Rectal smooth muscle tissue (tissue), 1 donor: ENCODE measurements around the gene HBE1.
"Not testable (repeated sequence)": the region's sequence is repeated elsewhere in the genome, so short reads cannot be mapped to it uniquely, and the experiment has no call there.

Source experiments
- H3K27ac ChIP-seq: one replicate; pipeline ENCODE4 v1.7.0; 2013; ENCODE audit warnings: low read depth, low read length, inconsistent platforms
- H3K27me3 ChIP-seq: one replicate; pipeline ENCODE4 v1.7.0; 2013; ENCODE audit warnings: low read length; ENCODE audit not compliant: control insufficient read depth, insufficient read depth
- H3K36me3 ChIP-seq: one replicate; pipeline ENCODE4 v1.7.0; 2013; ENCODE audit warnings: low read length; ENCODE audit not compliant: control insufficient read depth, insufficient read depth
- H3K4me1 ChIP-seq: one replicate; pipeline ENCODE4 v1.7.0; 2013; ENCODE audit warnings: low read length; ENCODE audit not compliant: control insufficient read depth, insufficient read depth
- H3K4me3 ChIP-seq: one replicate; pipeline ENCODE4 v1.7.0; 2013; ENCODE audit warnings: low read length
- H3K9ac ChIP-seq: one replicate; pipeline ENCODE4 v1.7.0; 2013; ENCODE audit warnings: low read length

HBE1 gene

DNA sequence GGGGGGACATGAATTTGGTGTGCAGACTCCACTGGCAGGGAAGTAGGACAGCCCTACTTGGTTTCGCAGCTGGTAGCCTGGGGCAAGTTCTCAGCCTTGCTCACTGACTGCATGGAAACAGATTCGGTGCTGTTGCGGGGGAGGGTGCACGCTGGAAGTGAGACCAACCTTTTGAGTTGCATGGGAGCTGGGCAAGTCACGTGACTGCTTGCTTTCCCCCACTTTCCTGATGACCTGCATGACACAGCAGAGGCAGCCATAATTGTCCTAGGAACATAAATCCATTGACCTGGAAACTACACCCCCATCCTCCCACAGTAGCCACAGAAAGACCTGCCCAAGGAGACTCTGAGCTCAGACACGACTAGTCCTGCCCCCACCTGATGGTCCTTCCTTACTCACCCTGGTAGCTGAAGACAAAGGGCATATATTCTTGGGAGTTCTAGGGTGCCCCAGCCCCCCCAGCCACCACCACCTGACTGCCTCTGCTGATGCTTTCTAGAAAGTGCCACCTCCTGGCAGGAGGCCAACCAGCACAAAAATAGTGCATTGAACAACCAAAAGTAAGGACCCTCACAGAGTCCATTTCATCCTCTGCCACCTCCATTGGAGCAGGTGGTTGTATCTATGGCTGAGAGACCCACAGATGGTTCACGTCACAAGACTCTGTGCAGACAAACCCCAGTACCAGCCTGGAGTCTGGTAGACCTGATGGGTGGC, 11.0 kb downstream of the HBE1 start:
- H3K27me3 ChIP-seq, result no peaks in the 10 kb centered on the region
- H3K36me3 ChIP-seq, result no peaks in the 10 kb centered on the region
- no peak overlapping the region for H3K4me3 ChIP-seq
- no peaks in the 10 kb centered on the region for H3K4me1 ChIP-seq
- no peak overlapping the region for H3K9ac ChIP-seq
- H3K27ac ChIP-seq, result no peak overlapping the region

DNA sequence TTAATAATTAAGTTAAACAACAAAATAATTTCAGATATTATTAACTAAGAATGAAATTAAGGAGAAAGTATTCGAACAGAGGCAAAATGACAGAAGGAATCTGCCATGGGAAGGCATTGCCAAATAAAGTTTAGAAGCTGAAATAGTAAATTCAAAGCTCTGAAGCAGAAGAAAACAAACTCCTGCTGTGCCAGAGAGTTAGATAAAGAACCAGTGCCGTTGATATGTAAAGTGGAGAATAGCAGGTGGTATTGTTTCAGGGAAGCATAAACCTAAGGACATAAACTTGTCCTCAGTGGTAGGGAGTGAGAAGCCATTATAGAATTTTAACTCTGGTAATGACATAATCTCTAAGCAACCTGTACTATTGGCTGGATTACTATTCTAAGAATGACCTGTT, 12.4 kb downstream of the HBE1 start:
- Histone ChIP-seq H3K27ac (no peak overlapping the region), H3K36me3 (no peaks in the 10 kb centered on the region), H3K9ac (no peak overlapping the region), H3K4me1 (no peaks in the 10 kb centered on the region), H3K4me3 (no peak overlapping the region), H3K27me3 (no peaks in the 10 kb centered on the region)

DNA sequence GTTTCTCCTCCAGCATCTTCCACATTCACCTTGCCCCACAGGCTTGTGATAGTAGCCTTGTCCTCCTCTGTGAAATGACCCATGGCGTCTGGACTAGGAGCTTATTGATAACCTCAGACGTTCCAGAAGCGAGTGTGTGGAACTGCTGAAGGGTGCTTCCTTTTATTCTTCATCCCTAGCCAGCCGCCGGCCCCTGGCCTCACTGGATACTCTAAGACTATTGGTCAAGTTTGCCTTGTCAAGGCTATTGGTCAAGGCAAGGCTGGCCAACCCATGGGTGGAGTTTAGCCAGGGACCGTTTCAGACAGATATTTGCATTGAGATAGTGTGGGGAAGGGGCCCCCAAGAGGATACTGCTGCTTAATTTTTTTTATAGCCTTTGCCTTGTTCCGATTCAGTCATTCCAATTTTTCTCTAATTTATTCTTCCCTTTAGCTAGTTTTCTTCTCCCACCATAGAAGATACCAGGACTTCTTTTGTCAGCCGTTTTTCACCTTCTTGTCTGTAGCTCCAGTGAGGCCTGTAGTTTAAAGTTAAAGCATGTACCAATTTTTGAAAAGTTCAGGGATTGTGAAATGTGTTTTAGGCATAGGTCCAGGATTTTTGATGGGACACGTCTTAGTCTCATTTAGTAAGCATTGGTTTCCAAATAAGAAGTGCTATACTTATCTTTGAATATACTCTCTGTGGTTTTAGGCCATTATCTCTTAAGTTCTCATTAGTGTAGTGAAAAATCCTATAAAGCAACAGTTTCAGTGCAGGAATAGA, 14.9 kb downstream of the HBE1 start, which contains the start of gene HBG2:
HBG2 (minus strand) TSS at position 136 of the 768 bp plus-strand sequence; CDS start at position 83, 53 bp downstream.
- not testable (repeated sequence) for H3K36me3 ChIP-seq, H3K9ac ChIP-seq, H3K4me1 ChIP-seq, H3K27ac ChIP-seq, H3K27me3 ChIP-seq, H3K4me3 ChIP-seq

DNA sequence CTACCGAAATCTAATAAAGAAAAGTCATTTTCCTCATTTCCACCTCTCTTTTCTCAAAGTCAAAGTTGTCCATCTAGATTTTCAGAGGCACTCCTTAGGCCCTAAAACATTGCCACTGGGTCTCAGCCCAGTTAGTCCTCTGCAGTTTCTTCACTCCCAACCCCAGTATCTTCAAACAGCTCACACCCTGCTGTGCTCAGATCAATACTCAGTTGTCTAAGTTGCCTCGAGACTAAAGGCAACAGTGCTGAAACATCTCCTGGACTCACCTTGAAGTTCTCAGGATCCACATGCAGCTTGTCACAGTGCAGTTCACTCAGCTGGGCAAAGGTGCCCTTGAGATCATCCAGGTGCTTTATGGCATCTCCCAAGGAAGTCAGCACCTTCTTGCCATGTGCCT, 15.7 kb downstream of the HBE1 start:
- not testable (repeated sequence) for H3K27ac ChIP-seq, H3K9ac ChIP-seq, H3K4me1 ChIP-seq

DNA sequence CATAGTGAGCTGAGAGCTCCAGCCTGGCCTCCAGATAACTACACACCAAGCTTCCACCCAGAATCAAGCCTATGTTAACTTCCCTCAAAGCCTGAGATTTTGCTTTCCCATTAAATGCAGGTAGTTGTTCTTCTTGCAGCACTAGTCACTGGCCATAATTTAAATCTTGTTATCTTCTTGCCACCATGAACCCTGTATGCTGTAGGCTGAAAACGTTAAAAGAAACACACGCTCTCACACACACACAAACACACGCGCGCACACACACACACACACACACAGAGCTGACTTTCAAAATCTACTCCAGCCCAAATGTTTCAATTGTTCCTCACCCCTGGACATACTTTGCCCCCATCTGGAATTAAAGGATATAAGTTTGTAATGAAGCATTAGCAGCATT, 16.3 kb downstream of the HBE1 start:
- not testable (repeated sequence) for H3K36me3 ChIP-seq, H3K27ac ChIP-seq, H3K27me3 ChIP-seq, H3K9ac ChIP-seq, H3K4me1 ChIP-seq, H3K4me3 ChIP-seq

More for the DNA sequence above, 15.7 kb downstream of the HBE1 start:
- not testable (repeated sequence) for H3K36me3 ChIP-seq, H3K4me3 ChIP-seq, H3K27me3 ChIP-seq

DNA sequence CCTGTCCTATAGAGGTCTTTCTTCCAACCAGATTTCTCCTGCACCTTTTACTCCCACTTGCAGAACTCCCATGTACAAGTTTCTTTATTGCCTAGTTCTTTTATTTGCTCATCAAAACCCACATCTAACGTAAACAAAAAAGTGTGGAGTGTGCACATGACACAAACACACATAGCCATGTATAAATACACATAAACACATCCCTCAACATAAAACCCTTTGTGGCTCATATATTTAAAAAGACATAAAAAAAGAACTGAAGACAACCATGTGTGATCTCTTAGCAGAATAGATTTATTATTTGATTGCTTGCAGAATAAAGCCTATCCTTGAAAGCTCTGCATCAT, 16.9 kb downstream of the HBE1 start:
- no peak overlapping the region for H3K4me3 ChIP-seq
- no peaks in the 10 kb centered on the region for H3K27me3 ChIP-seq
- no peaks in the 10 kb centered on the region for H3K4me1 ChIP-seq
- H3K27ac ChIP-seq, result no peak overlapping the region
- H3K36me3 ChIP-seq, result no peaks in the 10 kb centered on the region
- no peak overlapping the region for H3K9ac ChIP-seq

DNA sequence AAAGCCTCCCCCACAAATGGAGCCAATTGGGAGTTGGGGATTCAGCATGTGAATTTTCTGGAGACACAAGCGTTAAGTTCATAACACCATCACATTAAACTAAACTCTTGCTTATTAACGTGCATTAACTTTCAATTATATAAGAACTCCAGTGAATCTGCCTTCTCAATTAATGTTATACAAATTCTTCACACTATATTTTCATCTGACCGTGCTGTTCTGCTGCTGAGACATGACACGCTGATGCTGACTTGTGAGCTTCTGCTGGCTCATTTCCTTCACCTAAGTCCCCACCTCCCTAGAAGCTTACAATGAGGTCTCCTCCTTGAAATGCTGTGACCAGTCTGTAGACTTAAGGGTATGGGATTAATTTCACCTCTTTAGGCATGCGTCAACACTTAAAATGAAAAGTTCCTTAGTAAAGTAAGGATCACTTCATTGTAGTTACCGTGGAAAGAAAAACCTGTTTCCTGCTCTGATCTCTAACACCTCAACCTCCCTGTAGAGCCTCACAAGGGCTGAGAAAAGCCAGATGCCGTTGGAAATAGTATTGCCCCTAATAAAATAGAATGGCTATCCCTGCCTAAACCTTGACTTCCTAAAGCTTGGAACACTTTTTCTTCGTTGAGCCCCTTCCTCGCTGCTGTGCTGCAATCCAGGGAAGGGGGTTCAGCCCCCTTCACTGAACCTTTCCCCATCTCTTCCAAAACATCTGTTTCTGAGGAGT, 17.4 kb downstream of the HBE1 start:
- no peak overlapping the region for H3K27ac ChIP-seq
- H3K4me3 ChIP-seq, result no peak overlapping the region
- no peak overlapping the region for H3K9ac ChIP-seq
- no peaks in the 10 kb centered on the region for H3K4me1 ChIP-seq
- H3K36me3 ChIP-seq, result no peaks in the 10 kb centered on the region
- H3K27me3 ChIP-seq, result no peaks in the 10 kb centered on the region

DNA sequence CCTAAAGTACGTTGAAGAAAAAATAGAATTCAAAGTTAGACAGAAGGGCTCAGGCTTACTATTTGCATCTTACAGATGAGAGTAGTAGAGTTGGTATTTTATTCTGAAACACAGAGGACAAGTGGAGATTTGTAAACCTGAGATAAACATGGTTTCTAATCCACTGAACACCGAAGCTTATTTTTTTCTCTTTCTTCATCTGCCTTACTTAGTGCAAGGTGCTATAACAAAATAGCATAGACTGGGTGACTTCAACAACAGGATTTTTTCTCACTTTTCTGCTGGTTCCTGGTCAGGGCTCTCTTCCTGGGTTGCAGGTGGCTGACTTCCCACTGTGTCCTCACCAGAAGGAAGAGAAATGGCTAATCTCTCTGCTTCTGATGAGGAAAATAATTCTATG, 18.0 kb downstream of the HBE1 start:
- H3K36me3 ChIP-seq, result no peaks in the 10 kb centered on the region
- no peaks in the 10 kb centered on the region for H3K27me3 ChIP-seq
- H3K27ac ChIP-seq, result no peak overlapping the region
- no peaks in the 10 kb centered on the region for H3K4me1 ChIP-seq
- H3K9ac ChIP-seq, result no peak overlapping the region
- no peak overlapping the region for H3K4me3 ChIP-seq

DNA sequence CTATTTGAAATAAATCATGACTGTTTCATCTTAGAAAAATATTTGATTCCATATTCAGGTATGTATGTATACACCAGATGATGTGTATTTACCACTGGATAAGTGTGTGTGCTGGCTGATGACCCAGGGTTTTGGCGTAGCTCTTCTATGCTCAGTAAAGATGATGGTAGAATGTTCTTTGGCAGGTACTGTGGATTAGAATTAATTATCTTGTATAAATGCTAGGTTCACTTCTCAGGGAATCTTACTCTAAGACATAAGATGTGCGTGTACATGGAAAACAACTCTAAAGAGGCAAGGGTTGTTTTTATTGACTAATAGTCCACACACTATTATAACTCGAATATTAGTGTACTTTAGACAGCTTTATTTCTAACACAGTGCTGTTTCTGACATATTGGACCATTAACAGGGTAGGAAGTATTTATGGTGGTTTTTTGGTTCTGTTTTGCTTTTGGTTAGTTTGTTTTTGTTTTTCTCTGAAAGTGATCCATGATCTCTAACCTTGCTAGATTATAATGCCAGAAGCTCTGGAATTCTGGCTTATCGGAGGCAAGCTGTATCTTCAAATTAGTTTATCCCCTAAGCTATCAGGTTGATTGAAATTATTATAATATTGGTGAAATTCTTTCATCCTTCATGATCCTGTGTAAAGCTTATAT, 19.1 kb downstream of the HBE1 start:
- Histone ChIP-seq H3K27me3 (no peaks in the 10 kb centered on the region), H3K9ac (no peak overlapping the region), H3K4me1 (no peaks in the 10 kb centered on the region), H3K27ac (no peak overlapping the region), H3K4me3 (no peak overlapping the region), H3K36me3 (no peaks in the 10 kb centered on the region)

DNA sequence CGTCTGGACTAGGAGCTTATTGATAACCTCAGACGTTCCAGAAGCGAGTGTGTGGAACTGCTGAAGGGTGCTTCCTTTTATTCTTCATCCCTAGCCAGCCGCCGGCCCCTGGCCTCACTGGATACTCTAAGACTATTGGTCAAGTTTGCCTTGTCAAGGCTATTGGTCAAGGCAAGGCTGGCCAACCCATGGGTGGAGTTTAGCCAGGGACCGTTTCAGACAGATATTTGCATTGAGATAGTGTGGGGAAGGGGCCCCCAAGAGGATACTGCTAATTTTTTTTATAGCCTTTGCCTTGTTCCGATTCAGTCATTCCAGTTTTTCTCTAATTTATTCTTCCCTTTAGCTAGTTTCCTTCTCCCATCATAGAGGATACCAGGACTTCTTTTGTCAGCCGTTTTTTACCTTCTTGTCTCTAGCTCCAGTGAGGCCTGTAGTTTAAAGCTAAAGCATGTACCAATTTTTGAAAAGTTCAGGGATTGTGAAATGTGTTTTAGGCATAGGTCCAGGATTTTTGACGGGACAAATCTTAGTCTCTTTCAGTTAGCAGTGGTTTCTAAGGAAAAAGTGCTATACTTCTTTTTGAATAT, 19.8 kb downstream of the HBE1 start, which contains the start of gene HBG1:
HBG1 (minus strand) TSS at position 51 of the 590 bp plus-strand sequence. CDS start 53 bp downstream, outside the sequence.
- not testable (repeated sequence) for H3K27me3 ChIP-seq, H3K27ac ChIP-seq, H3K9ac ChIP-seq, H3K4me1 ChIP-seq, H3K36me3 ChIP-seq, H3K4me3 ChIP-seq

DNA sequence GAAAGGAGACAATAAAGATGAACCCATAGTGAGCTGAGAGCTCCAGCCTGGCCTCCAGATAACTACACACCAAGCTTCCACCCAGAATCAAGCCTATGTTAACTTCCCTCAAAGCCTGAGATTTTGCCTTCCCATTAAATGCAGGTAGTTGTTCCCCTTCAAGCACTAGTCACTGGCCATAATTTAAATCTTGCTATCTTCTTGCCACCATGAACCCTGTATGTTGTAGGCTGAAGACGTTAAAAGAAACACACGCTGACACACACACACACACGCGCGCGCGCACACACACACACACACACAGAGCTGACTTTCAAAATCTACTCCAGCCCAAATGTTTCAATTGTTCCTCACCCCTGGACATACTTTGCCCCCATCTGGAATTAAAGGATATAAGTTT, 21.2 kb downstream of the HBE1 start:
- H3K9ac ChIP-seq, H3K4me3 ChIP-seq, H3K36me3 ChIP-seq, H3K27me3 ChIP-seq, H3K27ac ChIP-seq, H3K4me1 ChIP-seq: not testable (repeated sequence)
